ENCODE results near the gene COBLL1.

DNA sequence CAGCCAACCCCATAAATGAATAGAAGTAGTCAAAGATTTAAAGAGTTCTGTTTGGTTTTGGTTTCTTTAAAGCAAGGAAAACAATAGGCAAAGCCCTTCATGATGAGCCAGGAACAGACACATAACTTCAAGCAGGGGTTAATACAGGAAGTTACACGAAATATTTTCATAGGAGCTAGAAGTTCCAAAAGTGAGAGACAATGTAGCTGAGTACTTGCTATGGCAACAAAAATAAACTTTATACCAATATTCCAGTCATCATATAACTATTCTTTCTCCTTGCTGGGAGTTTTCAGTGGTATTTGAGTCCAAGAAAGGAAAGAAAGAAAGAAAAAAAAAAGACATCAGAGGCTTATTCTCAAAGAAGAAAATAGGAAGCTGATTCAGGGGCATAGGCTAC is 56.2 kb downstream of the COBLL1 start:
- TF ChIP-seq CTCF (IDR thresholded peaks at IDR 0.05; ENCODE audit: low read depth, low read length), result no peak
- TF ChIP-seq EZH2phosphoT487 (IDR thresholded peaks at IDR 0.05; ENCODE audit: low read depth), result no peak
